HS-27A (cell line): ENCODE measurements around the gene NQO1.
"Not testable (repeated sequence)": the region's sequence is repeated elsewhere in the genome, so short reads cannot be mapped to it uniquely, and the experiment has no call there.

ENCODE experiments used
- DNase-seq: peaks from one replicate; pipeline ENCODE4 v3.0.0-alpha.2; 2012; ENCODE audit warnings: low read depth, missing footprints

The NQO1 gene

DNA sequence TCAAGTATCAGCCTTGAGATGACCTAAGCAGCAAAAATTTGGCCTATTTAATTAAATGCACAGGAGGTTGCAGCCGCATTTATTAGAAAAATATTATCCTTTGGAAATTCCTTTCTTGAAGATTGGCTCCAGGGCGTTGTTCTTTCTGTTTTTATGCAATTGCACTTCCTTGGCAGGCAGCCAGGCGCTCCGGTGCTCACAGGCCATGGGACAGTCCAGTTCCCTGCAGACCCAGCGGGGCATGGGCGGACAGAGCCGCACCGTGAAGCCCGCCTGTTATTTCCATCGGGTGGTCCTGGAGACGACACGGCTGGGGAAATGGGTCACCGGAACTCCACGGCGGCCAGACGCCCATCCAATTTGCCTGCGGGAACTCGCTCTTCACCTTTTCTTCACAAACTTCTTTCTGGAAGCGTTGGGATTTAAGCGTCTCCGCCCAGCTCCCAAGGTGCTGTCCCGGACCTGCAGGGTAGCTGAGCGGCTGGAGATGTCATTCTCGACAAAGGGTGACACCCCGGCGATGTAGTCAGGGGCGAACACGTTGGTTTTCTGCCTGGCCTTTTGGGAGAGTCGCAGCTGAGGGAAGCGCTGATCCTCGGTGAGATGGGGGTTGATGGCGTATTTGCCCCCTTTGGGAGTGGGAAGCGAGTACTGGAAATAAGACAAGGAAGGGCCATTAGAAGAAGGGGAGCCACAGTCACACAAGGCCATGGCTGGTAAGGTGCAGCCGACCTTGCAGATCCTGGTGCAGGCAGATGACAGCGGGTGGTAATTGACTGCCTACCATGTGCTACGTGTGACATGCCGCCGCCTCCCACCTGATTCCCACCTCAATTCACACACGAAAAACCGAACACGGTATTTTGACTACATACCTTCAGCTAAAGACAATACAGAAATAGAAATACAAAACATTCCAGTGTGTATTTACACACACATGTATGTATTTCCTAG is 15.9 kb upstream of the NQO1 start:
- DNase-seq, result no peak

GRCh38 chr16:69741519-69741918 is 15.2 kb upstream of the NQO1 start:
- no peak for DNase-seq

GRCh38 chr16:69732101-69732500 is 5.7 kb upstream of the NQO1 start:
- no peak for DNase-seq

DNA sequence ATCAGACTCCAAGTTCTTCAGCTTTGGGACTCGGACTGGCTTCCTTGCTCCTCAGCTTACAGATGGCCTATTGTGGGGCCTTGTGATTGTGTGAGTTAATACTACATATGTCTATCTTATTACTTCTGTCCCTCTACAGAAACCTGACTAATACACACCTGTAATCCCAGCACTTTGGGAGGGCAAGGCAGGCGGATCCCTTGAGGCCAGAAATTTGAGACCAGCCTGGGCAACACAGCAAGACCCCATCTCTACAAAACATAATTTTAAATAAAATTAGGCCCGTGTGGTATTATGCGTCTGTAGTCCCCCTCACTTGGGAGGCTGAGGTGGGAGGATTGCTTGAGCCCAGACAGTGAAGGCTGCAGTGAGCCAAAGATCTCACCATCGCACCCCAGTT is 4.9 kb upstream of the NQO1 start:
- not testable (repeated sequence) for DNase-seq

DNA sequence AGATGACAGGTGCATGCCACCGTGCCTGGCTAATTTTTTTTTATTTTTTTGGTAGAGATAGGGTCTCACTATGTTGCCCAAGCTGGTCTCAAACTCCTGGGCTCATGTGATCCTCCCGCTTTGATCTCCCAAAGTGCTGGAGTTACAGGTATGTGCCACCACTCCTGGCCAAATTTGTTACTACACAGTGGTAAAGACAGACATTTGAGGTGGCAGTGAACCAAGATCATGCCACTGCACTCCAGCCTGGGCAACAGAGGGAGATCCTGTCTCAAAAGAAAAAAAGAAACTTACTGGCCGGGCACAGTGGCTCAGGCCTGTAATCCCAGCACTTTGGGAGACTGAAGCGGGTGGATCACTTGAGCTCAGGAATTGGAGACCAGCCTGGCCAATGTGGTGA is 2.7 kb upstream of the NQO1 start:
- not testable (repeated sequence) for DNase-seq

- DNase-seq, result no peak
Observed at GRCh38 chr16:69727916-69728270, 1.5 kb upstream of the NQO1 start.

DNA sequence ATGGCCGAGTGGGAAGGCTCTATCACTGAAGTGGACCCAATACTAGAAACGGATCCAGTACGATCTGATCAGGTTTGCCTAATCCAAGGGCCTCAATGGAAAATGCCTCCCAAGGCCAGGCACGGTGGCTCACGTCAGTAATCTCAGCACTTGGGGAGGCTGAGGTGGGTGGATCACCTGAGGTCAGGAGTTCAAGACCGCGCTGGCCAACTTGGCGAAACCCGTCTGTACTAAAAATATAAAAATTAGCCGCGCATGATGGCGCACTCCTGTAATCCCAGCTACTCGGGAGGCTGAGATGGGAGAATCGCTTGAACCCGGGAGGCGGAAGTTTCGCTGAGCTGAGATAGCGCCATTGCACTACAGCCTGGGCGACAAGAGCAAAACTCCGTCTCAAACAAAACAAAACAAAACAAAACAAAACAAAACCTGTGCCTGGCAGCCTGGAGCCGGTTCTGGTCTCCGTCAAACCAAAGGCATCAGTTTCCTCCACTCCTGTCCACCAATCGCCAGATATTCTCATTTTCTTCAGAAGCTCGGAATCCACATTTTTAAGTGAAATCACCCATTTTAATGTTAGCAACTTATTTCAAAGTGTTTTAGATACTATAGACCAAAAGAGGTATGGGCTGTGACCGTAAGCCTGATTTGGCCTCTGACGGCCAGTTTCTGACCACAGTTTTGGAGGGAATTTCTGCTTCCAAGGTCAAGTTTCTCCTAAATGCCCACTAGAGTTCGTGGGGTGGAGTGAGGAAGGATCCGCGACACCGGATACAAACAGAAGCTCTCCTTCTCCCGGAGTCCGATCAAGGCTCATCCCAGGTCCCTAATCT is 664 bp downstream of the NQO1 start:
- no peak for DNase-seq

DNA sequence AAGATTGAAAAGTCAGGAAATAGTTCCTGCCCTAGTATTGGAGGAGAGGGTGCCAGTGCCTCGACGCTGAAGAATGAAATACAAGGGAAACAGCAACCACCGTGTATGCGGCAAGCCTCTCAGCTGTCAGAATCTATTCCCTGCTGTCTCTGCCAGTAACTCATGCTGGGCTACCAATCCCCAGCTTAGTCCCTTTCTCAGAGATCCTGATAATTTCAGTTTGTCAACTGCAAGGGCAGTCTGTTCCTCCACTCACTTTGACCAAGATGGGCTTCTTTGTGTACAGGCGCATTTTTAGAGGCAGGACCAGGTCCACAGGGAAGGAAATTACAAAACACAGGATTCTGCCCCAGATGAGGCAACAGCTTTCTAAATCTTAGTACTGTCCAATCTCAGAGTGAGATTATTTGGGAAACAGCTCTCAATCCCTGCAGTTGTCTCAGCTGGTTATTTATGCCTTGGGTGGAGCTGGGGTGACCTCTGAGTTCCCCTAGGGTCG is 1.3 kb downstream of the NQO1 start:
- DNase-seq, result no peak

DNA sequence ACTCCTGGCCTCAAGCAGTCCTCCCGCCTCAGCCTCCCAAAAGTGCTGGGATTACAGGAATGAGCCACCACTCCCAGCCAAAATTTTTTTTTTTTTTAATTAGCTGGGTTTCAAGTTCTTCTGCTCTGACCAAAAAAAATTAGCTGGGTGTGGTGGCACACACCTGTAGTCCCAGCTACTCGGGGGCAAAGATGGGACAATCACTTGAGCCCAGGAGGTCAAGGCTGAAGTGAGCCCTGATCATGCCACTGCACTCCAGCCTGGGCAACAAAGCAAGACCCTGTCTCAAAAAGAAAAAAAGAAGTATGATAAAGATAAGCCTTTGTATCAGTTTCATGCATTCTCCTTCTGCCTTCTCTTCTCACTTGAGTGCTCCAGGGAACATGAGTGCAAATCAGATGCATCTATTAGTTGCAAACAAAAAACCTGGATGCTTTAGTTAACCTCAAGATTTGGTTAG is 1.9 kb downstream of the NQO1 start:
- no peak for DNase-seq

DNA sequence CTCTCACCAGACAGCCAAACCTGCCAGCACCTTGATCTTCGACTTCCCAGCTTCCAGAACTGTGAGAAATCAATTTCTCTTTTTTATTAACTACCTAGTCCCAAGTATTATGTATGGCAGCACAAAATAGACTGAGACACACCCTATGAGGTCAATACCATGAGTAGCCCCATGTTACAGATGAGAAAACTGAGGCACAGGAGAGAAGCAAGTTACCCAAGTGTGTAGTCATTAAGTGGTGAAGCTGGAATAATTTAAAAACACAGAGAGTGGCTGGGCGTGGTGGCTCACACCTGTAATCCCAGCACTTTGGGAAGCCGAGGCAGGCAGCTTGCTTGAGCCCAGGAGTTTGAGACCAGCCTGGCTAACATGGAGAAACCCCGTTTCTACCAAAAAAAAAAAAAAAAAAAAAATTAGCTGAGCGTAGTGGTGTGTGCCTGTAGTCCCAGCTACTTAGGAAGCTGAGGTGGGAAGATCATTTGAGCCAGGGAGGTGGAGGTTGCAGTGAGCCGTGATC is 4.9 kb downstream of the NQO1 start:
- DNase-seq, result no peak

GRCh38 chr16:69720822-69721430 is 5.4 kb downstream of the NQO1 start:
- no peak for DNase-seq

DNA sequence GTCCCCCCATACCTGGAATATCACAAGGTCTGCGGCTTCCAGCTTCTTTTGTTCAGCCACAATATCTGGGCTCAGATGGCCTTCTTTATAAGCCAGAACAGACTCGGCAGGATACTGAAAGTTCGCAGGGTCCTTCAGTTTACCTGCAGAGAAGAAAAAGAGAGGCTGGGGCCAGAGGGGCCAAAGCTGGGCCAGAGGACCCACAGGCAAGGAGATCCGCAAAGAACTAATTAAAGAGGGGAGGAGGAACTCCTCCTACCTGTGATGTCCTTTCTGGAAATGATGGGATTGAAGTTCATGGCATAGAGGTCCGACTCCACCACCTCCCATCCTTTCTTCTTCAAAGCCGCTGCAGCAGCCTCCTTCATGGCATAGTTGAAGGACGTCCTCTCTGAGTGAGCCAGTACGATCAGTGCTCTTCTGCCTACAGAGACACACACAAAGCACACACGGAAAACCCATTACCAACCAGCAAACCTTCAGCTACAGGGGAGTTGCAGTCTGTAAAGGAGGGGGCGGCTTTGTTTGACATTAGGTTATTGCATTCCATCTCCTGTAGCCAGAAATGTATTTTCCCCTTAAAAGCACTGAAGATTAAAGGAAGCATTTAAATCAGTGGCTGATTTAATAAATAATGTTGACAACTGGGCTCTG is 8.1 kb downstream of the NQO1 start:
- DNase-seq, result no peak

DNA sequence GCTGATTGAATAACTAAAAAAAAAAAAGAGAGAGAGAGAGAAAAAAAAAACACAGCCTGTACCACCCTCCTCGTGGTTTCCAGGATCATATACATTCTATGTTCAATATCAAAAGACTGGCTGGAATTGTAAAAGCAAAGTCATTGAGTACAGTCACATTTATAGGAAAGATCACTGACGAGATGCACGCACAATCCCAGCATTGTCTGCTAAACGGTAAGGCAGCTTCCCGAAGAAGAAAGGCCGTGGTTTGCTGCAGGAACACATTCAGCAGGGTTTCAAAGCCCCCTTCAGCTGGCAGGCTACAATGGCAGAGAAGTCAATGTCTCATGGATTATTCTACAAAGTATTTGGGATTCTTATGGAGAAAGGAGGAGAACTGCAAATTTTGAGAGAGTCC is 9.3 kb downstream of the NQO1 start:
- DNase-seq, result no peak

- DNase-seq, result no peak
Observed at GRCh38 chr16:69712914-69713581, 13.3 kb downstream of the NQO1 start.

DNA sequence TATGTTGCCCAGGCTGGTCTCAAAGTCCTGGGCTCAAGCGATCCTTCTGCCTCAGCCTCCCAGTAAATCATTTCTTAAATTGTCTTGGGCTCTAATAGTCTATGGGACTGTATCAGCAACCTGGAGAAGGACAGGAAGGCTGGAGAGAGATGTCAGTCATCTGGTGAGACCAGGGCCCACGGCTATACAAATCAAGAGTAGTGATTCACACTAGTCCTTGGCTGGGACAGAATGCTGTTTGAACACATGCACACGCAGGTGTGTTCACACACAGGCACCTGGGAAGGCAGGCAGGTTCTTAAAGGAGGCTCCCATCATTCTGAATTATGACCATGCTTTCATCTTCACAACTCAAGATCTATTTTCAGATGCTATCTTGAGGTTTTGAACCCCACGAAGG is 14.1 kb downstream of the NQO1 start:
- no peak for DNase-seq

DNA sequence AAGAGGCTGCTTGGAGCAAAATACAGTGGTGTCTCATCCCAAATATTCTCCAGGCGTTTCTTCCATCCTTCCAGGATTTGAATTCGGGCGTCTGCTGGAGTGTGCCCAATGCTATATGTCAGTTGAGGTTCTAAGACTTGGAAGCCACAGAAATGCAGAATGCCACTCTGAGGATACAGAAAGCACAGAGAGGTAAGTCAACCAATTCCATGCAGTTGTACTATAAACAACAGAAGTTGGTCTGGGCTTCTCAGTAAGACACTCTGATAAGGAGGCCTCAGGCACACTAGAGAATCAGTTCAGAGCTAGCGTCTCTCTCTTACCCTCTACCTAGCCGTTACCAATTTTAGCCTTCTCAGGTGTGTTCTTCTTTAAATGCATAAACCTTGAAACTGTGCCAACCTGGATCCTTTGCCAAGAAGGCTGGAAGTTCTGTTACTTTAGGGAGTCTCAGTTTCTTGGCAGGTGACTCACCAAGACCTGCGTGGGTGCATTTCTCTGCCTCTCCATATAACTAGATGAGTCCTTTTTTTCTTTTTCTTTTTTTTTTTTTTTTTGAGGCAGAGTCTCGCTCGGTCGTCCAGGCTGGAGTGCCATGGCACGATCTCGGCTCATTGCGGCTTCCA is 15.1 kb downstream of the NQO1 start:
- no peak for DNase-seq

DNA sequence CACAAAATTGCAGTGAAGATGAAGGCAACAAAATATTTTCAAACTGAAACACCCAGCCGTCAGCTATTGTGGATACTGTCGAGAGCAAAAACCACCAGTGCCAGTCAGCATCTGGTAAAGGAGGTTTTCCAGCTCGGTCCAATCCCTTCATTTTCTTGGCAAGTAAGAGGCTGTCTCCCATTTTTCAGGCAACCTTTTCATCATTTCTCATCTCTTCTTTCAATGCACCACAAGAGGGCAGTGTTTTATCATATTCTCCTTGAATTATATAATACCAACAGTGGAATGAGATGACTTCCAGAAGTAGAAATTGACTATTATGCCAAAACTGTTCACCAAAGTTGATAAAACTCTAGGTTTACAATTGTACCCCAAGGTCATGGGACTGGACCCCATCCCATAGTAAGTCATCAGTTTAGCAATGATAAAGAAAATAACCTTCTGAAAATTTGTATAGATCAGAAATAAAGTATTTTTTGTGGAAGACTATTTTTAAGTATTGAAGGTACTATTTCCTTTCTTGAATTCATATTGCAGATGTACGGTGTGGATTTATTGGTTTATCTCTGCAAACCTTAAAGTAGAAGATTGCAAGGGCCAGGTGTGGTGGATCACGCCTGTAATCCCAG is 16.8 kb downstream of the NQO1 start:
- DNase-seq, result peak; percentile 27

DNA sequence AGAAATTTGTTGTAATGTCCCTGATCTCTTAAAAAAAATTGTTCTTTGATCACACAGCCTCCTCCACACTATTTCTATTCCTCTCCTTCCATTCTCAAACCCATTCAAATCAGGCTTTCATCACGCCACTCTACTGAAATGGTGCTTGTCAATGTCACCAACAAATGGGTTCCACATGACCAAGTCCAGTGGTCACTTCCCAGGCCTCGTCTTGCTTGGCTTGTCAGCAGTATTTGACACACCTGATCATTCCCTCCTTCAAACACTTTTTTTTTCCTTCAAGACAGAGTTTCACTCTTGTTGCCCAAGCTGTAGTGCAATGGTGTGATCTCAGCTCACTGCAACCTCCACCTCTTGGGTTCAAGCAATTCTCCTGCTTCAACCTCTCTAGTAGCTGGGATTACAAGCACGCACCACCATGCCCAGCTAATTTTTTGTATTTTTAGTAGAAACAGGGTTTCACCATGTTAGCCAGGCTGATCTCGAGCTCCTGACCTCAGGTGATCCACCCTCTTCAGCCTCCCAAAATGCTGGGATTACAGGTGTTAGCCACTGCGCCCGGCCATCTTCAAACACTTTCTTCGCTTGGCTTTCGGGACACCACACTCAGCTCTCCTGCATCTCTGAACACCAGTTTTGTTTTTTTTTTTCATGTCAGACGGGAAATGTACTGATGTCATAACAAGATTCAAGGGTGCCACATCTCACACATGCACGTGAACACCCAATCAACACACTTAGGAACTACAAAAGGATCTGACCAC is 18.3 kb downstream of the NQO1 start:
- no peak for DNase-seq

DNA sequence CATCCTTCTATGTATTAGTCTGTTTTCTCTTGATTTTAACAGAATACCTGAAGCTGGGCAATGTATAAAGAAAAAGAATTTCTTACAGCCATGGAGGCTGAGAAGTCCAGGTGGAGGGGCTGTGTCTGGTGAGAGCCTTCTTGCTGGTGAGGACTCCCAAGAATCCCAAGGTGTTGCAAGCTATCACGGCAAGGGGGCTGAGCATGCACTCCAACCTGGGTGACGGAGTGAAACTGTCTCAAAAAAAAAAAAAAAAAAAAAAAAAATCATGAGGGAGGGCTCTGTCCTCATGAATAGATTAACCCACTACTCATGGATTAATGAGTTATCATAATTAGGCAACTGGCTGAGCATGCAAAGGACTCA is 19.4 kb downstream of the NQO1 start:
- no peak for DNase-seq
